ENCODE data around the gene HYAL1. TPM values are rescaled to one million over a fixed set of nuclear protein-coding genes. Genes with fewer than 3 reads are reported as not detected.

Gene HYAL1
- total RNA-seq, 2 donors from 2014 or later = 9.0 to 15.2 TPM

GRCh38 chr3:50260942-50261441 is 42.4 kb downstream of the HYAL1 start:
- TF ChIP-seq, protein P1, sequence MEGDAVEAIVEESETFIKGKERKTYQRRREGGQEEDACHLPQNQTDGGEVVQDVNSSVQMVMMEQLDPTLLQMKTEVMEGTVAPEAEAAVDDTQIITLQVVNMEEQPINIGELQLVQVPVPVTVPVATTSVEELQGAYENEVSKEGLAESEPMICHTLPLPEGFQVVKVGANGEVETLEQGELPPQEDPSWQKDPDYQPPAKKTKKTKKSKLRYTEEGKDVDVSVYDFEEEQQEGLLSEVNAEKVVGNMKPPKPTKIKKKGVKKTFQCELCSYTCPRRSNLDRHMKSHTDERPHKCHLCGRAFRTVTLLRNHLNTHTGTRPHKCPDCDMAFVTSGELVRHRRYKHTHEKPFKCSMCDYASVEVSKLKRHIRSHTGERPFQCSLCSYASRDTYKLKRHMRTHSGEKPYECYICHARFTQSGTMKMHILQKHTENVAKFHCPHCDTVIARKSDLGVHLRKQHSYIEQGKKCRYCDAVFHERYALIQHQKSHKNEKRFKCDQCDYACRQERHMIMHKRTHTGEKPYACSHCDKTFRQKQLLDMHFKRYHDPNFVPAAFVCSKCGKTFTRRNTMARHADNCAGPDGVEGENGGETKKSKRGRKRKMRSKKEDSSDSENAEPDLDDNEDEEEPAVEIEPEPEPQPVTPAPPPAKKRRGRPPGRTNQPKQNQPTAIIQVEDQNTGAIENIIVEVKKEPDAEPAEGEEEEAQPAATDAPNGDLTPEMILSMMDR (IDR thresholded peaks at IDR 0.05) = no peak
- peaks cover 8% of the 10 kb centered on the region for H3K36me3 ChIP-seq
- H3K9ac ChIP-seq (ENCODE audit: low read depth in 2 of 2, low read length in 2 of 2) = peak overlapping the region; percentile 81 to 86
- no peaks in the 10 kb centered on the region for H3K9me3 ChIP-seq
- intact Hi-C loops (cut with DNase I) = no loop called here
- H3K27ac ChIP-seq = peak overlapping the region; percentile 90
- DNase-seq = no peak
- peak overlapping the region; percentile 64 for H3K4me3 ChIP-seq
- H3K4me1 ChIP-seq = peaks cover 4% of the 10 kb centered on the region
- no peaks in the 10 kb centered on the region for H3K27me3 ChIP-seq

DNA sequence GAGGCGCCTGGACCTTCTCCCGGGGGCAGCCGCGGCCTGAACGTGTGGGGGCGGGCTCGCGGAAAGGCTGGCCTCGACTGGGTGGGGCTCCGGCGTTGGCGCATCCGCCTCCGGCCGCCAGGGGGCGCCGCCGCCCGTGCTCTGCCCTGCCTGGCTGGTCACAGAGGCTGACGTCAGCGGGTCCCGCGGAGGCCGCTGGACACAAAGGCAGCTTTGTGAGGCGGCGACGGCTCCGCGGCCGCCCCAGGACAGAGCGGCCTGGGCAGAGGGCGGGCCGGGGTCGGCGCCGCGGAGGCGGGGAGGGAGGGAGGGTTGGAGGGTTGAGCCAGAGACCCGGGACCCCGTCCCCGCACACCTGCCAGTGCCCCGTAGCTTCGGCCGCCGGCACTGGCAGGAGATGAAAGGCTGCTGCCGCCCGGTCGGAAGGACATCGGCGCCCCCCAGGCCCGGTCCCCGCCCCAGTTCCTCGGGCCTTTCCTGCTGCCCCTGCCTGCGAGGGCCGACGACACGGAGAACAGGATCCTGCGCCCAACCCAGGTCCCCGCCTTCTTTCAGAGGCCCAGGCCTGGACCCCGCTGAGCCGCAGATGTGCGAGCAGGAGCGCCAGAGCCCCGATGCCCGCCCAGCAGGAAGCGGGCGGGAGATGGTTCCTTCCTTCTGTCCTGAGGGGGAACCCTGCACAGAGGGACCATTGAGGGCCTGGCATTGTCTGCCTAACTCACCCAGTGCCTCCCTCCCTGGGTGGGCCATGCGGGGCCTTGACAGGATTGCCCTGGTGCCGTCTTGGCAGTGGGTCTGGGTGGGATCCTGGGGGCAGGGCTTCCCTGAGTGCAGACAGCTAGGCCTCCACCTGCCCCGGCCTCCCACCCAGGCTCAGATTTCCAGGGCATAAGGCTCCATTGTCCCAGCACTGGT is 43.1 kb downstream of the HYAL1 start:
- H3K36me3 ChIP-seq = peaks cover 8% of the 10 kb centered on the region
- TF ChIP-seq, protein P1 (IDR thresholded peaks at IDR 0.05) = peak; percentile 96
- intact Hi-C loops (cut with DNase I) = no loop called here
- peak; percentile 92 for DNase-seq
- H3K9me3 ChIP-seq = no peaks in the 10 kb centered on the region
- peak overlapping the region; percentile 90 for H3K27ac ChIP-seq
- H3K27me3 ChIP-seq = no peaks in the 10 kb centered on the region
- H3K4me3 ChIP-seq = peak overlapping the region; percentile 64
- H3K4me1 ChIP-seq = peaks cover 4% of the 10 kb centered on the region
- H3K9ac ChIP-seq (ENCODE audit: low read depth in 2 of 2, low read length in 2 of 2) = peak overlapping the region; percentile 81 to 86

DNA sequence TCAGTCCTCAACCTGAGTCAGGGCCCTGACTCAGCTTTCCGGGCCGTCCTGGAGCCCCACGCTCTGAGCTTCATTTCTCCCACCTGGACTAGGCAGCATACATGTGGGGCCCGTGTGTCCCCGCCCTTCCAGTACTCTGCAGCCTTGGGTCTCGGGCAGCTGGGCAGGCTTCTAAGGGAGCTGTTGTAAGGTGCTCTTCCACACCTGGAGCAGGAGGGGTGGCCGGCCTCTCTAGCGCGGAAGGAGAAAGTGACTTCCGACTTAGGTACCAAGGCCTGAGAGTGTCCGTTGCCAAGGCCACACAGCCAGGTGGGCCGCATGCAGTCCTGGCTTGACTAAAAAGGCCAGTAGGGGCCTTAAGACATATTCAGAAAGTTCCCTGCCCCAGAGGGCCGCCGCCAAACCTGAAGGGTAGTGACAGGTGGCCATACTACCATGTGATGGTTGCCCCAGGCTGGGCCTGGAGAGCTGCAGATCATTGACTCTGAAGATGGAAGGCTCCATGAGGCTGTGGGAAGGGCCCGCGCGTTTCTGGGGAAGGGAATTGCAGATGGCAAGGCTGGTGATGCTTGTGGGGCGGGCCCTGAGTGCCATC is 43.8 kb downstream of the HYAL1 start:
- intact Hi-C loops (cut with DNase I) = no loop called here
- DNase-seq = no peak

DNA sequence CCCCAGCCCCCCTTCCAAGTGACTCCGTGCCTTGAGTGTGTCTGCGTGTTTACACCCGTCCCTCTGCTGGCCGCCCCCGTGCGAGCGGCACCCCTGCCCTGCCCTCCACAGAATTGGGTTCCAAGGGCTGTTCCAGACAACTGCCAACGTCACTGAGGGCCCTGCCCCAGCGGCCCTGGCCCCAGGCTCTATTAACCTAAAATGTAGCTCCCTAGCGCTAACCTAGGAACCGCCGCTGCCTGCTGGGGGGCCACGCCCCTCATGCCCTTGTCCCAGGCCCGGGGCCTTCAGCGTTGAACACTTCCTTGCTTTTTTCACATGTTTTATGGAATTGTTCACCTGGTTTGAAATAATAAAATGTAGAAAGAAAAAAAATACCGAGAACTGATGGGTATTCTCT is 44.4 kb downstream of the HYAL1 start:
- intact Hi-C loops (cut with DNase I) = no loop called here
- Histone ChIP-seq H3K27me3 (no peaks in the 10 kb centered on the region), H3K9me3 (no peaks in the 10 kb centered on the region), H3K36me3 (peaks cover 8% of the 10 kb centered on the region), H3K9ac (ENCODE audit: low read depth in 2 of 2, low read length in 2 of 2) (peak overlapping the region in 1 of 2 donors; percentile 55), H3K27ac (no peak overlapping the region), H3K4me3 (no peak overlapping the region), H3K4me1 (peaks cover 4% of the 10 kb centered on the region)
- DNase-seq = no peak
- TF ChIP-seq, protein P1 (IDR thresholded peaks at IDR 0.05) = no peak

More for the DNA sequence above, 43.8 kb downstream of the HYAL1 start:
- Histone ChIP-seq H3K27ac (peak overlapping the region; percentile 90), H3K36me3 (peaks cover 8% of the 10 kb centered on the region), H3K4me3 (no peak overlapping the region), H3K9ac (ENCODE audit: low read depth in 2 of 2, low read length in 2 of 2) (peak overlapping the region; percentile 55 to 86), H3K27me3 (no peaks in the 10 kb centered on the region), H3K4me1 (peaks cover 4% of the 10 kb centered on the region), H3K9me3 (no peaks in the 10 kb centered on the region)
- TF ChIP-seq, protein P1 (IDR thresholded peaks at IDR 0.05) = no peak

DNA sequence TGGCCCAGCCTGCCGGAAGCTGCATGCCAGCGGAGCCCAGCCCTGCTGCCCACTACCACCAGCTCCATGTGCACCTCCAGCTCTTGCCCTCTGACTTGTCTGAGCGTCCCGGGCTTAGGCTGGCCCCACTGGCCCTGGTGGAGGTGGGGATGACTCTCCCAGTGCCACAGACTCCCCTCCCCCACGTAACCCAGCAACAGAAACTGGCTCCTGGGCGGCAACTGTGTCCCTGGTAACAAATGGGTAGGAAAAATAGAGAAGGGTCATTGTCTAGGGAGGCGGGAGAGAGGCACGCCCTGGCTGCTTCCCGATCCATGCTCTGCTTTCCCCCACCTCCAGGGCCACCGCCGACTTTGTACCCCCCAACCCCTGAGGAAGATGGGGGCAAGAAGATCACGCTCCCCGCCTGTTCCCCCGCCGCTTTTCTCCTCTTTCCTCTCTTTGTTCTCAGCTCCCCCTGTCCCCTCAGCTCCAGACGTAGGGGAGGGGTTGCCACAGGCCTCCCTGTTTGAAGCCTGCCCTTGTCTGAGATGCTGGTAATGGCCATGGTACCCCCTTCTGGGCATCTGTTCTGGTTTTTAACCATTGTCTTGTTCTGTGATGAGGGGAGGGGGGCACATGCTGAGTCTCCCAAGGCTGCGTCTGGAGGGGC is 45.2 kb downstream of the HYAL1 start:
- TF ChIP-seq, protein P1 (IDR thresholded peaks at IDR 0.05) = no peak
- Histone ChIP-seq H3K36me3 (peaks cover 8% of the 10 kb centered on the region), H3K4me3 (no peak overlapping the region), H3K27ac (no peak overlapping the region), H3K9me3 (no peaks in the 10 kb centered on the region), H3K27me3 (no peaks in the 10 kb centered on the region), H3K4me1 (peaks cover 4% of the 10 kb centered on the region), H3K9ac (ENCODE audit: low read depth in 2 of 2, low read length in 2 of 2) (no peak overlapping the region)
- DNase-seq = no peak
- intact Hi-C loops (cut with DNase I) = no loop called here
